GM15510 (cell line): ENCODE measurements around the gene CPNE5.

Experiments
- POLR2A ChIP-seq: IDR thresholded peaks from 3 replicates; pipeline ENCODE4 v1.6.1; 2011; ENCODE audit warnings: borderline replicate concordance; ENCODE audit not compliant: insufficient read length; ENCODE audit errors: extremely low read depth

CPNE5 gene

DNA sequence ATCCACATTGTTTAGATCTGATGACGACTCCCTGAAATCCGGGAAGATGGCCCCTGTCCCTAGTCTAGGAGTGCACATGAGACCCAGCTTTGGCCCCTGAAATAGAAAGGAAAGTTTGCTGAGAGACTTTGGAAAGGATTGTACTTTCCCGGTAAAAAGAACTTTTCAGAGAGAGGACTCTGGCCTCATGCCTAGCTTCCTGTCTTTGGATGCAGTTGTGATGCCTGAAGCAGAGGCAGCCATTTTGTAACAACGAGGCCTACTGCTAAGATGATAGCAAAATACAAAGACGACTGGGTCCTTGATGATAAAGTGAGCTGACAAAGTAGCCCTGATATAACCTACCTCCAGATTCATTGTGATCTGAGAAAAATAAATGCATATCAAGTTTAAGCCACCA, 6.9 kb downstream of the CPNE5 start:
- no peak for TF ChIP-seq POLR2A

DNA sequence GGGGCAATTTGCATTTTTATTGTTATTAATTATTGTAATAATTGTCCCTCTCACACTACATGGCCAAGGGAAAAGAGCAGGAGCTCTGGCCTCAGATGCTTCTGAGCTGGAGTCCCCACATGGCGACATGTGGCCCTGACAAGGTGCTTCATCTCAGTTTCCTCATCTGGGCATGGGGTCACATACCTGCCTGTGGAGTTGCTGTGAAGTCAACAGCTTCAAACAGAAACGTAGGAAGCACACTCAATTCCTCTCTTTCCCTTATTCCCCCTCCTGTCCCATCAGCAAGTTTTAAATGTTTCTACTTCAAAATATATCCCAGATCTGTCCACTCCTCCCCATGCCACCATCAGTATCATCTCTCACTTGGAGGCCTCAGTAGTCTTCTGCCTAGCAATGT, 8.7 kb downstream of the CPNE5 start:
- TF ChIP-seq POLR2A: no peak

DNA sequence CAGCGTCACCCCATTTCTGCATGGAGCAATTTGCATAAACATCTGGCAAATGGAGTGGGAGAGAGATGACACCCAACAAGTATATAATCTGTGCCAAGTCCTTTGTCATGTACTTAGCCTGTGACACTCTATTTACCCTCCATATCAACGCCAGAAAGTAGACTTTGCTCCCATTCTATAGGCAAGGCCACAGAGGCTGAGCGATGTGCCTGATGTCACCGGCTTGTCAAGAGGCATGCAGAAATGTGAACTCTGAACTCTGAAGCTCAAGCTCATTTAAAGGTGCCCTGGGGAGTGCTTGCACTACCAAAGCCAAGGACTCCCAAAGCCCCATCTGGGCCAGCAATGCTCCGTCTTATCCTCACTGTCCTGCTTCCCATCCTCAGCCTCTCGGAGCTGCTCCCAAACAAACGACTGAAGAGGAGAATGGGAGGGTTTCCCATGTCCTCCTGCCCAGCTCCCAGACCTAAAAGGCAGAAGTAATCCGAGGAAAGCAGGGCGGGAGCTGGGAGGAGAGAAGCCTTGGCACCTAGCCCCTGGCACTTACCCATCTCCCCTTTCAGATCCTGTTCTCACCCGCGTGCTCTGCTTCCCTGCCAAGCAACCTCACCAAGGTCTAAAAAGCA, 9.2 kb downstream of the CPNE5 start:
- no peak for TF ChIP-seq POLR2A

DNA sequence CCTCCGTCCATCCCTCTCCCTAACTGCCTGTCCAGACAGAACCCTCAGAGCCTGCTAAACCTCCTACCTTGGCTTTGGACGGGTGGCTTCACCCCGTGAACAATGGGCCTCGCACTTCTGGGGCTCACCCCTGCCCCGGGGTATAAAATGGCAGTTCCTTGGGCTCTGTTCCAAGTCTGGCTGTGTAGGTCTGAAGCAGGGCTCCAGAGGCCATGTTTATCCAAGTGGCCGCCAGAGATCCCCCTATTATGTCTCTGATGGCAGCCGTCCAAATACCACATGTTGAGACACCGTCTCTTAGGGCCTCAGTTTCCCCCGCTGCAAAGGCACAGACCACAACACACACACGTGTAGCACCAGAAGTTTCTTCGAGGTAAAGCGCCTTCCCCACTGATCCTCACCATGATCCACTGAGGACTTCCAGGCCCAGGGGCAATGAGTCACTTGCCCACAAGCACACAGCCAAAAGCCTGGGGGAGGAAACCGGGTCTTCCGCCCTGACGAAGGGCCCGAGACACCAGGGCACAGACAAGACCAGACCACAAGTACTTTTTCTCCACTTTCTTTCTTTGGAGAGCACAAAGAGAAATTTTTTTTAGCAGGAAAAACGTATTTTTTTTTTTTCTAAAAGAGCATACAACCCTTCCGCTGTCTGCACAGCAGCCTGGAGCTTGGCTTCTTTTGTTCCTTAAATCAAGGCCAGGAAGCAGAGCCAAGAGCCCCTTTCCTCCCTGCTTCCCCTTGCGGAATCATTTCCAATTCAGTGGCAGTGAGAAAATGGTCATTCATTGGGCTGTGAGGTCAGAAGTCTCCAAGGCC, 11.8 kb downstream of the CPNE5 start:
- TF ChIP-seq POLR2A: no peak

DNA sequence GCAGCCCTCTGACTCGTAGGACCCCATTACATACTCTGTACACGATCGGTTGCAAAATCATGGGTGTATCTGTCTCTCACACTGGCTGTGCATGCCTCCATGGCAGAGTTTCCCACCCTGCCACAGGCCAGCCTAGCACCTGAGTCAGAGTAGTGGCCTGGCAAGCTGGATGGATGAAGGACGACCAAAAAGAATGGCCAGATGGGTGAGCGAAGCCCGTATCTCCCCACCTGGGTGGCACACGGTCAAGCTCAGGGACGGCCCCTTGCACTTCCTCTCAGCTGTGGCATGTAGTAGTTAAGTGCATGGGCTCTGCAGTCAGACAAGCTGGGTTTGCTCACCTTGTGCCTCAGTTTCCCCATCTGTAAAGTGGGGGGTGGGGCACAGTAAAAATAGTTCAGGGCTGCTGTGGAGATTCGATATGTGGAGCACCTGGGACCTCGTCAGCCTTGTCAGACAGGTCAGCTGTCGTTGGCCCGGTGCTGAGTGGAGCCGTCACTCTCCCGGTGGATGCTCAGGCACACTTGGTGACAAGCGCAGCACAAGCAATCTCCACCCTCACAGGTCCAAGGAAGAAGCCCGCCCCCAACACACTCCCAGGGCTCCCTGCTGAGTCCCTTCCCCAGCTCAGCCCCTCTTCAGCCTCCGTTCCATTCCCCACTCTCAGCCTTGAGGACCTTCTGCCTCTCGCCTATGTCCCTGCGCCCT, 12.6 kb downstream of the CPNE5 start:
- no peak for TF ChIP-seq POLR2A

DNA sequence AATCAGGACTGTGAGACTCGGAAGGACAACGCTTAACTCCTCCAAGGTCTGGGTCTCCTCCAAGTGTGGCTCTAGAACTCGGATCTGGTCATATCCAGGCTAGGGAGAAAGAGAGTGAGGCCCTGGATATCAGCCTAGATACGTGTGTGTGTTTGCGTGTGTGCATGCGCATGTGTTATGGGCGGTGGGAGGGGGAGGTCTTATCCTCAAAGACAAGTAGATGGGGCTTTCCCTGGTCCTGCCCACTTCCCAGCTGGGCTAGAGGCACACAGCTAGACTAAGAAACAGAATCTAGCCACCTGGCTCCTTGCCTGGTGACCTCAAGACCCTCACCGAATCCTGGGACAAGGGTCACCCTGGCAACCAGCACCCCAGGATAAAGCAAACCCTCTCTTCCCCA, 13.2 kb downstream of the CPNE5 start:
- no peak for TF ChIP-seq POLR2A

DNA sequence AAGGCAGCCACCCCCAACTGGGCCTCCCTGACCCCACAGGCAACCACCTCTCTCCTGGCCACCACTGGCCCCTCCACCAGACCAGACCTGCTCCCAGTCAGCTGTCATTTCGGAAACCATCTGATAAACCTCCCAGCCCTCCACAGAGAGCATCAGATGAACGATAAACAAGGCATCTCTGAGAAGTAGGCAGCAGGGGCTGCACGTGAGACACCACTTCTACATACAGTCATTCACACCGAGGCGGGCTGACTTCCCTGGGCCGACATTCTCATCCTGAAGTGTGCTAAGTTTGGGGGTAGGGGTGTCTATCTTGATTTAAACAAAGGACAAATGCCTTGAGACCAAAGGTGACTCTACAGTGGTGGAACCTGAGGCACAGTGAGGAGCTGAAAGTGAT, 13.8 kb downstream of the CPNE5 start:
- TF ChIP-seq POLR2A: no peak

DNA sequence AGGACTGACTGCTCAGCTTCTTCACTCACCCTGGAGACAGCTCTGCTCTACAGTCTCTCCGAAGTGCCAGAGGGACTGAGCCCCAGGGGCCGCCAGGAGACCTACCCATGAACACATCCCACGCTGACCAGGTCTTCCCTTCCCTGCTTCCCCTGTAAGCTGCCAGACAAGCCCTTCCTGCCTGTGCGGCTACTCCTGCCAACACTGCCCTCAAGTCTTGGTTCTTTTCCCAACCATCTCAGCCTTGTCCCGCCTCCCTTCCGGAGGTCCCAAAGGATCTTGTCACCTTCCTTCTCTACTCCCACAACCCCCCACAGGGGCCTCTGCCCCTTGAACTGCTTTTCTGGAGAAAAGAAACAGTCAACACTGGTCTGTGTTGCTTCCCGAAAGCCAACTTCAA, 15.0 kb downstream of the CPNE5 start:
- TF ChIP-seq POLR2A: no peak

DNA sequence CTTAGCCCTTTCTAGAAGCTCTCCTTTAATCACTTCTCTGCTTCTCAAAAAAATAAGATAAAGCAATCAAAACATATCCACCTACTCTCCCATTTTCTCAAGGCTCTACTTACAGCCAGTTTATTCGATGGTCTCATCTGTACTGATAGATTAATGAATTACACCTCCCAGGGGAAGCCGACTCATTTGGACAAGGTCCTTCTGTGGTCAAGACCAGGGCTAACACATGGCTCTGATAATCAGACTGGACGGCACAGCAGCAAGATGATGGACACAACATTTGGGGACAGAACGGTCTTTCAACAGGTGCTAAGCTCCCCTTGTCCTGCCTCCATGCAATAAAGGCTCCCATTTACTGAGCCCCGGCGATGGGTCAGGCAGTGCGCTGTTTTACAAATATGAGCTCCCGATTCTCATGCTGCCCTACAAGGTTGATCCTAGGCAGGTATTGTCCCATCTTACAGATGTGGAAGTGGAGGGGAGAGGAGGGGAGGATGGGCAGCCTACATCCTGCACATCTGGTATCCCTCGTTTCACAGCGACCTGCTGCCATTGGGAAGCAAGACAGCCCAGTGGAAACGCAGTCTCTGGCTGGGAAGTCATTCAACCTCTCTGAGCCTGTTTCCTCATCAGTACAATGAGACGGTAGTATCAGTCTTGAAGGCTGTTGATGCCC, 15.7 kb downstream of the CPNE5 start:
- no peak for TF ChIP-seq POLR2A

DNA sequence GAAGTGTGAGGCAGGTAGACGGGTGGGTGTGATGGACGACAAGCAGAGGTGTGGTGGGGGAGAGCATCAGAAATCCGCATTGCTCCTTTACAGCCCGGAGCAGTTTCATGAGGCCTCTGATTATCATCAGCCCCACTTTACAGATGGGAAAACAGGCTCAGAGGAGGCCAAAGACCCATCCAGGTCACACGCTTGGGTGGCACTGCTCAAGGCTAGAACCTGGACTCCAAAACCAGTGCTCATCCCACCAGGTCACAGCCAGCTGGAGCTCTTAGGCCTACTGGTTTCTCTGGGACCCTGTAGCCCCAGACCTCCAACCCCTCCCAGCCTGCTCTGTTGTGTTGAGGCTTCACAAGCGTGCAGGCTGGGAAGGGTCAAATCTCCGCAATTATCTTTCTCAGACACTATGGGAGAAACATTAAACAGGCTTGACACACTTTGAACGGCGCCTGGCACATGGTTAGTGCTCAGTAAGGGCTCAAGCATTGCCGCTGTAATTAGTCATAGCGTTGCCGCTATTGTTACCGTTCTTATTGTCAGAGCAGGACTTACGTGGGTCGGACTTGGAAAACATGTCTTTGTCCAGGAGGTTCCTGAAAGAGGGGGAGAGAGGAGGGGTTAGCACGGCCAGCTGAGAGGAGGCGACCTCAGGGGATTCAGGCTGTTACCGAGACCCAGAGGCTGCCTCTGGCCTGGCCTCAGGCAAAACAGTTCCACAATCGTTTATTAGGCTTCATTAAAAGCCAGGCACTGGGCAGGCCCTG, 16.6 kb downstream of the CPNE5 start:
- no peak for TF ChIP-seq POLR2A

DNA sequence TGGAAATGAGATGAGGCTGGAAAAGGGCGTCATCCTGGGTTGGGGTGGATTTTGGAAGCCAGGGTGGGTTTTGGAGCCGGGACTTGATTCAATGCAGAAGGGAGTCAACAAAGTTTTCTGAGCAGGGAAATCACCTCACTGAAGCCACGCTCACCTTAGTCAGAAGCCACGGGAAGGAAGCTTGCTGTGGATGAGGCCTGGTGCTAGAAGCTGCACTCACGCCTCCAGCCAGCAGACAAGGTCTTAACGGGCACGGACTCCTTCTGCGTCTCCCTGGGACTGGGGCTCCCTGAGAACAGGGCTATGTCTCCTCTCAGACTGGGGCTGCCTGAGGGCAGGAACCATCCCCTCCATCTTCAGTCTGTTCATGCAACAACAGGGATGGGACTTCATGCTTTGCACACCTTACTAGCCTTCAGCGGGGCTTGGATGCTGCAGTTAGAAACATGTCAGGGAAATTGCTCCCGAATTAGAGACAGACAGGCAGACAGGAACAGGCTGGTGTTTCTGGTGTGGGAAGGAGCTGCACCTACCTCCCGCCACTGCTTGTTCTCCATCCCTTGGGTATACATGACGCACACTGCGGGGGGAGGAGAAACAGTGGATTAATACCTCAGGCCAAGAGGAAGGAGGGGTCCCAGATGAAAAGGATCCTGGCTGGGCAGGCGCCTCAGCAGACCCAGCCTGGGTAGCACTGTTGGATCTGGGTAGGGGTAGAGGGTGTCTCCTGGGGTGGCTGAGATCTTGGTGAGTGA, 17.5 kb downstream of the CPNE5 start:
- no peak for TF ChIP-seq POLR2A

DNA sequence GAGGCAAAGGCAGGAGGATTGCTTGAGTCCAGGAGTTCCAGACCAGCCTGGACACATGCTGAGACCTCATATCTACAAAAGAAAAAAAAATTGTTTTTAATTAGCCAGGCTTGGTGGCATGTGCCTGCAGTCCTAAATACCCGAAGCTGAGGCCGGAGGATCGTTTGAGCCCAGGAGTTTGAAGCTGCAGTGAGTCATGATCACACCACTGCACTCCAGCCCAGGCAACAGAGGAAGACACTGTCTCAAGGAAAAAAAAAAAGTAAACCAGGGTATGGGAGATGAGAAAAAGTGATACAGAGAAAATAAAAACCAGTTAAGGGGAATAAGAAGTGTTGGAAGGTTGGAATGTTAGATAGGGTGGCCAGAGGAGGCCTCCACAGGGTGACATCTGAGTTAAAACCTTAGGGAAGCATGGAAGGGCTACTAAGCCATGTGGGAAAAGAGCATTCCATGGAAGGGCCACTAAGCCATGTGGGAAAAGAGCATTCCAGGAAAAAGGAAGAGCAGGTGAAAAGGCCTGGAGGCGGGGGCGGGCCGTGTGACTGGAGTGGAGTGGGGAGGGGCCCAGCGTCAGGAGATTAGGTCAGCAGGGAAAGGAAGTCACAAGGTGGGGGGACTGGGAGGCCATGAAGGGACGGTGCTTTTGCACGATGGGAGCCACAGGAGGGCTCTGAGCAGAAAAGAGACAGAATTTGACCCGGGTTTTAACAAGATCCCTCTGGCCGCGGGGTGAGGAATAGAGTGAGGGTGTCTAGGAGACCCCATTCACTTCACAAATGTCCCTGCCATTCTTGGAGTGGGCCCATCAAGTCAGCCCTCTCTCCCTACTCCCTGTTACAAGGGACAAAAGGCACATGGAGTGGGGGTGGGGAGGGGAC, 18.3 kb downstream of the CPNE5 start:
- TF ChIP-seq POLR2A: no peak

DNA sequence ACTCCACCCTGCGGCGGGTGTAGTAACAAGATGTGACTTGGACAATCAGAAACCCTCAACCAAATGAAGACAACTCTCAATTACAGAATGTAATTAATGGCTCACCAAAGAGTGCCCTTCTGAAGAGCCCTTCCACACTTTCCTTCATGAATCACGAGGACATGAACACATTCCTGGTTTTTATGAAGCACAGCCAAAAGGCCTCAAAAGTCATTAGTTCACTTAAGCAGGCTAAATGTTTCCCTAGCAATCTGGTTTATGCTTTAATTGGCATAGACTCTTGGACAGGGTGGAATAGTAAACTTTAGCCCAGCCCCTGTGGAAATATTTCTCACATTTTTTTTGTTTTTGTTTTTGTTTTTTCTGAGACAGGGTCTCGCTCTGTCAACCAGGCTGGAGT, 20.5 kb downstream of the CPNE5 start:
- no peak for TF ChIP-seq POLR2A
